ENCODE data around the gene NCSTN. TPM values are rescaled to one million over a fixed set of nuclear protein-coding genes. Genes with fewer than 3 reads are reported as not detected.

NCSTN gene
- total and polyA plus RNA-seq, 9 of the 15 experiments (the other 6 are each of a cell fraction or from before 2014, with no cell fraction given): 21.3 to 91.1 (median 57.9) TPM

GRCh38 chr1:160399544-160400222 is 56.5 kb downstream of the NCSTN start:
- WGBS (ENCODE audit: insufficient coverage, low coverage, missing lambda C conversion rate): 72% methylated on average over 17 of the region's 17 CpGs
- Histone ChIP-seq H3K4me2 (ENCODE audit: insufficient read depth, low read length) (peak overlapping the region; percentile 72), H3K36me3 (ENCODE audit: control insufficient read depth, insufficient read depth, low read length) (no peaks in the 10 kb centered on the region), H3K9me3 (replicated peaks; ENCODE audit: control insufficient read depth, insufficient read depth, low read depth, low read length) (no peaks in the 10 kb centered on the region), H3K4me3 (peak overlapping the region; percentile 47), H3K27ac (ENCODE audit: extremely low read depth, low read depth, low read length) (peak overlapping the region; percentile 6; the same call in 1 of the 3 replicates), H3K79me2 (ENCODE audit: control insufficient read depth, insufficient read depth, low read length) (no peaks in the 10 kb centered on the region), H3K9me1 (ENCODE audit: control insufficient read depth, insufficient read depth, low read length) (no peaks in the 10 kb centered on the region), H4K20me1 (replicated peaks; ENCODE audit: control insufficient read depth, insufficient read depth, low read length) (0 out of 2 replicates have a peak, but pooled peaks cover 4% of the 10 kb centered on the region), H3K27me3 (ENCODE audit: control insufficient read depth in 2 of 2, insufficient read depth in 2 of 2, low read length in 2 of 2) (peaks cover 3 to 14% of the 10 kb centered on the region in 2 experiments; a peak in 2 of 5 replicates), H2AFZ (ENCODE audit: low read depth, low read length) (peak overlapping the region; percentile 98), H3K9ac (ENCODE audit: insufficient read depth in 1 of 2, low read depth in 2 of 2, low read length in 2 of 2) (peak overlapping the region; percentile 68 to 92), H3K4me1 (replicated peaks in 1 of 2; ENCODE audit: control insufficient read depth in 2 of 2, insufficient read depth in 2 of 2, low read length in 2 of 2) (peaks cover 18 to 43% of the 10 kb centered on the region in 2 experiments; a peak in 4 of 5 replicates)
- FAIRE-seq: no peak
- DNase-seq (ENCODE audit: extremely low read depth in 1 of 4, low spot score in 3 of 4): no peak
- no TSS peak for BruUV-seq (replicated peaks)
- no peak for TF ChIP-seq GTF2F1 (IDR thresholded peaks at IDR 0.05; ENCODE audit: low read depth, low read length)
- TF ChIP-seq MLLT1 (IDR thresholded peaks at IDR 0.05): no peak
- ChIA-PET POLR2A (no interaction called here), CTCF (ENCODE audit: low intra/inter-chr PET ratio) (no interaction called here)
- no peak for ATAC-seq
- in situ Hi-C loops (cut with MboI) (no loop called here), intact Hi-C loops (cut with micrococcal nuclease) (no loop called here)

- Histone ChIP-seq H3K4me2 (ENCODE audit: insufficient read depth, low read length) (peak within 1 kb of the TSS; percentile 72), H3K36me3 (ENCODE audit: control insufficient read depth, insufficient read depth, low read length) (no peaks in the 10 kb centered on the region), H3K4me1 (replicated peaks in 1 of 2; ENCODE audit: control insufficient read depth in 2 of 2, insufficient read depth in 2 of 2, low read length in 2 of 2) (peaks cover 16 to 38% of the 10 kb centered on the region in 2 experiments; a peak in 4 of 5 replicates), H3K9me3 (replicated peaks; ENCODE audit: control insufficient read depth, insufficient read depth, low read depth, low read length) (no peaks in the 10 kb centered on the region), H3K79me2 (ENCODE audit: control insufficient read depth, insufficient read depth, low read length) (no peaks in the 10 kb centered on the region), H3K27me3 (ENCODE audit: control insufficient read depth in 2 of 2, insufficient read depth in 2 of 2, low read length in 2 of 2) (peaks cover 3 to 14% of the 10 kb centered on the region in 2 experiments; a peak in 2 of 5 replicates), H3K9ac (ENCODE audit: insufficient read depth in 1 of 2, low read depth in 2 of 2, low read length in 2 of 2) (peak within 1 kb of the TSS; percentile 68 to 92), H4K20me1 (replicated peaks; ENCODE audit: control insufficient read depth, insufficient read depth, low read length) (0 out of 2 replicates have a peak, but pooled peaks cover 4% of the 10 kb centered on the region), H3K4me3 (peak within 1 kb of the TSS; percentile 59), H3K27ac (ENCODE audit: extremely low read depth, low read depth, low read length) (peak within 1 kb of the TSS; percentile 58; the same call in 2 of the 3 replicates), H3K9me1 (ENCODE audit: control insufficient read depth, insufficient read depth, low read length) (no peaks in the 10 kb centered on the region), H2AFZ (ENCODE audit: low read depth, low read length) (peak within 1 kb of the TSS; percentile 98)
- POLR2A ChIA-PET: interaction anchor here (1.0 kb wide), 1 partner anchor 85 kb away, joined by 3 read pairs; no protein-coding TSS in a partner anchor
- WGBS (ENCODE audit: insufficient coverage, low coverage, missing lambda C conversion rate): 7% methylated on average over 15 of the region's 34 CpGs
- BruUV-seq (replicated peaks): no TSS peak
- peak; percentile 85 to 95 (median 92) for DNase-seq (ENCODE audit: extremely low read depth in 1 of 4, low spot score in 3 of 4)
- peak; percentile 61 for ATAC-seq
- CTCF ChIA-PET (ENCODE audit: low intra/inter-chr PET ratio): no interaction called here
- intact Hi-C loops (cut with micrococcal nuclease) (no loop called here), in situ Hi-C loops (cut with MboI) (no loop called here)
- no peak for FAIRE-seq
- TF ChIP-seq POLR3A (IDR thresholded peaks at IDR 0.05; ENCODE audit: borderline replicate concordance, extremely low read depth, insufficient read depth, insufficient read length) (no peak), LEF1 (IDR thresholded peaks at IDR 0.05) (no peak), HMGN3 (IDR thresholded peaks at IDR 0.05; ENCODE audit: borderline replicate concordance, extremely low read depth, insufficient read length, low read depth, low read length) (peak; percentile 22), ZNF197 (CRISPR knock-in tag; IDR thresholded peaks at IDR 0.05; ENCODE audit: low read depth) (no peak), DPF2 (IDR thresholded peaks at IDR 0.05) (no peak), ZNF785 (CRISPR knock-in tag; IDR thresholded peaks at IDR 0.05) (no peak), ATF1 (CRISPR knock-in tag; IDR thresholded peaks at IDR 0.05) (peak; percentile 46; the same call in 1 of the 2 replicates), ATF1 (tag; IDR thresholded peaks at IDR 0.05) (0 out of 2 replicates have a peak, but pooled peaks have one; percentile 18), ZNF41 (CRISPR knock-in tag; conservative IDR thresholded peaks at IDR 0.05) (no peak), SOX6 (IDR thresholded peaks at IDR 0.05) (peak; percentile 75), RB1 (IDR thresholded peaks at IDR 0.05; ENCODE audit: low read depth) (peak; percentile 55; the same call in 1 of the 2 replicates)
- TF ChIP-seq, protein P1, sequence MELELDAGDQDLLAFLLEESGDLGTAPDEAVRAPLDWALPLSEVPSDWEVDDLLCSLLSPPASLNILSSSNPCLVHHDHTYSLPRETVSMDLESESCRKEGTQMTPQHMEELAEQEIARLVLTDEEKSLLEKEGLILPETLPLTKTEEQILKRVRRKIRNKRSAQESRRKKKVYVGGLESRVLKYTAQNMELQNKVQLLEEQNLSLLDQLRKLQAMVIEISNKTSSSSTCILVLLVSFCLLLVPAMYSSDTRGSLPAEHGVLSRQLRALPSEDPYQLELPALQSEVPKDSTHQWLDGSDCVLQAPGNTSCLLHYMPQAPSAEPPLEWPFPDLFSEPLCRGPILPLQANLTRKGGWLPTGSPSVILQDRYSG (tag; conservative IDR thresholded peaks at IDR 0.05; ENCODE audit: low read depth): no peak
These were observed 57.1 kb downstream of the NCSTN start, which contains the start of gene VANGL2 for GRCh38 chr1:160400223-160400645. TSS of gene VANGL2 (plus strand) at chr1:160400564. CDS start at chr1:160415838, 15,274 bp downstream.
